Choroid plexus epithelial cell (primary cell): ENCODE measurements around the gene MTMR12.

Source experiments
- DNase-seq: peaks from one replicate; pipeline ENCODE4 v3.0.0-alpha.2; 2010; ENCODE audit warnings: low read depth
- H3K4me3 ChIP-seq: 2 replicates; pipeline ENCODE4 v1.5.1; 2011; ENCODE audit warnings: low read depth, mild to moderate bottlenecking, control low read depth, low read length, moderate library complexity
- TF ChIP-seq, protein P1 (sequence below): conservative IDR thresholded peaks from 2 replicates; pipeline ENCODE4 v1.5.1; 2011; ENCODE audit warnings: low read depth, mild to moderate bottlenecking, control low read depth, inconsistent platforms, low read length, moderate library complexity

MTMR12 gene

DNA sequence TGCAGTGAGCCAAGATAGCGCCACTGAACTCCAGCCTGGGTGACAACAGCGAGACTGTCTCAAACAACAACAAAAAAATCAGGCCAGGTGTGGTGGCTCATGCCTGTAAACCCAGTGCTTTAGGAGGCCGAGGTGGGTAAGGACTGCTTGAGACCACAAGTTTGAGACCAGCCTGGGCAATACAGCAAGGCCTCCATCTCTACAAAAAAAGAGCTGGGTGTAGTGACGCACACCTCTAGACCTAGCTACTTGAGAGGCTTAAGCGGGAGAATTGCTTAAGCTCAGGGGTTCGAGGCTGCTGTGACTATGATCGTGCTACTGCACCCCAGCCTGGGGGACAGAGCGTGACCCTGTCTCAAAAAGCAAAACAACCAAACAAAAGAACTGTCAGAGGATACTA is 39.9 kb upstream of the MTMR12 start:
- no peak overlapping the region for H3K4me3 ChIP-seq
- TF ChIP-seq, protein P1, sequence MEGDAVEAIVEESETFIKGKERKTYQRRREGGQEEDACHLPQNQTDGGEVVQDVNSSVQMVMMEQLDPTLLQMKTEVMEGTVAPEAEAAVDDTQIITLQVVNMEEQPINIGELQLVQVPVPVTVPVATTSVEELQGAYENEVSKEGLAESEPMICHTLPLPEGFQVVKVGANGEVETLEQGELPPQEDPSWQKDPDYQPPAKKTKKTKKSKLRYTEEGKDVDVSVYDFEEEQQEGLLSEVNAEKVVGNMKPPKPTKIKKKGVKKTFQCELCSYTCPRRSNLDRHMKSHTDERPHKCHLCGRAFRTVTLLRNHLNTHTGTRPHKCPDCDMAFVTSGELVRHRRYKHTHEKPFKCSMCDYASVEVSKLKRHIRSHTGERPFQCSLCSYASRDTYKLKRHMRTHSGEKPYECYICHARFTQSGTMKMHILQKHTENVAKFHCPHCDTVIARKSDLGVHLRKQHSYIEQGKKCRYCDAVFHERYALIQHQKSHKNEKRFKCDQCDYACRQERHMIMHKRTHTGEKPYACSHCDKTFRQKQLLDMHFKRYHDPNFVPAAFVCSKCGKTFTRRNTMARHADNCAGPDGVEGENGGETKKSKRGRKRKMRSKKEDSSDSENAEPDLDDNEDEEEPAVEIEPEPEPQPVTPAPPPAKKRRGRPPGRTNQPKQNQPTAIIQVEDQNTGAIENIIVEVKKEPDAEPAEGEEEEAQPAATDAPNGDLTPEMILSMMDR: no peak
- DNase-seq: no peak

DNA sequence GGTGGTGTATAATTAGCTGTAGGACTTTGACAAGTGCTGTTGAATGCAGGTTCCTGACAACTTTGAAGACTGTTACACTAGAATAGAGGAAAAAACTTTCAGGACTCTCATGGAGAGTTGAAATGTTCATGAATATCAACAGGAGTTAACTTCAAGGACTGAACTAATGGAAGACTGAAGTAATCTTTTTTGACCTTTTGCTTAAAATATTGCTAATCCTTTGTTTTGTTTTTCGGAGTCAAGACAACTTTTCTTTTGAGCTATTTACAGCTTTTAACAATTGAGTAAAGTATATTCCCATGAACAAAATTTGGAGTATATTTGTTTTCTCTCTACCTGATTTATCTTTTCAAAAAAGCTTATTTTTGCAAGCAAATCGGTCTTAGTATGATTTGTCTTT is 34.1 kb upstream of the MTMR12 start:
- no peak for DNase-seq
- TF ChIP-seq, protein P1: no peak
- no peak overlapping the region for H3K4me3 ChIP-seq

DNA sequence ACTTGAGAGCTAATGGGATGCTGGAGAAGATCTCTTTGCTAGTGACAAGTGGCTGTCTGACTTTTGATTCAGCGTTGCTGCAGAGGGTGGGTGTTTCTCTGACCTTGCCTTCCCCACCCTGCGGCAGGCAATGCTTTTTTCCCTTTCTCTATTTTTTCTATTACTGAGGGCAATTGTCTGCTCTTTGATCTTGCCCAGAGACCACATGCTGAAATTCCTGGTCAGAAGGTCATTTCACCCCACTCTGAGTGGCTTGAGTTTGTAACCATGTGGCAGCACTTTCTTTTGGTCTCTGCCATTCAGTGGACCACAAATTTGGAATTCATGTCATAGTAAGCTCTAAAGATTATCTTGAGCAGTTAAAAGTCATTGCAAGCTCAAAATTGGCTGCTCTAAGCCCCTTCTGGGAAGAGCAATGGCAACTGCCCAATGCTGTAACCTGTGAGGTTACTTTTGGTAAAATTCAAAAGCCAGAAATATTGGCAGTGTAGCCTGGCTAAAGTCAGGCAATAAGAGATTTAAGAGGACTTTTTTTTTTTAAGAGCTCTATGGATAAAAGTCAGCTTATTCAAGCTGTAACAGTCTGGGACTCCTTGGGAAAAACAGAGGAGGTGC is 30.4 kb upstream of the MTMR12 start:
- no peak overlapping the region for H3K4me3 ChIP-seq
- no peak for DNase-seq
- TF ChIP-seq, protein P1: no peak

DNA sequence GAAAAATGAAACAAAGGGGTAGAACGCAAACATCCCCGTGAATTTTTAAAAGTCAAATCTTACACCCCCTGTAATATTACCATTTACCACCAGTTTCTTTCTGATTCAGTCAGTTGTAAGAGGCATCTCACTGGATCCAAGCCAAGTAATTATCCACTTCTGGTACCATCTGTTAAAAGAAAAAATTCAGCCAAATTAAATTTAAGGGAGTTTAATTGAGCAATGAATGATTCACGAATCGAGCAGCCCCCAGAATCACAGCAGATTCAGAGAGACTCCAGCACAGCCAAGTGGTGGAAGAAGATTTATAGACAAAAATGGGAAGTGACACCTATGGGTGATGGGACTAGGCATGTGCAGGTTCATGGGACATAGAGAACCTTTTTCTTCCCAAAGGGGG is 29.9 kb upstream of the MTMR12 start:
- DNase-seq: no peak
- TF ChIP-seq, protein P1: no peak

DNA sequence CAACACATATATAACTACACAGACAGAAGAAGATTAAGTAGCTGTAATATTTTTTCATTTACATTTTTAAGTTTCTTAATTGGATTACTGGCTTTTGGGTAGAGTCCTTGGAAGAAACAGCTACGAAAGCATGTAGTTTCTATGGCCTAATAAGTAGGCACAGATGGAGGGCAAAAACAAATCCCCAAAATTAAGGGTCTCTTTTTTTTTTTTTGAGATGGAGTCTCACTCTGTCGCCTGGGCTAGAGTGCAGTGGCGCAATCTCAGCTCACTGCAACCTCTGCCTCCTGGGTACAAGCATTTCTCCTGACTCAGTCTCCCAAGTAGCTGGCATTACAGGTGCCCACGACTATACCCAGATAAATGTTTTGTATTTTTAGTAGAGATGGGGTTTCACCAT is 27.1 kb upstream of the MTMR12 start:
- TF ChIP-seq, protein P1: no peak
- H3K4me3 ChIP-seq: no peak overlapping the region
- DNase-seq: no peak

More for the DNA sequence above, 29.9 kb upstream of the MTMR12 start:
- no peak overlapping the region for H3K4me3 ChIP-seq

DNA sequence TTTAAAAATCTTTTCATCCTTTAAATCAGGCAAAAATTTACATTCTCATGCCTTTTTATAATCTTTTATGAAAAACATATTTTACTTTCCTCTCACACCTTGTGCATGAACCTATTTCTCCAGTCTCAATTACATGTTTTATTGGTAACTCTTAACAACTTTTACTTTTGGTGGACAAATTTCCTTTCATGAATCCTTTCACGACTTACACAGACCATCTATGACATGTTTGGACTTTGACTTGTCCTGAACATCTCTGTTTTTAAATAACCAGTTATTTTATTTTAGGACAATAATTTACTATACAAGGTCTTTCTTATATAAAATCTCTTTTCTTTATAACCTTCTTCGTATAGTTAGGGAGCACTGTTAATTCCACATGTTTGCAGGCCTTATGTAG is 26.5 kb upstream of the MTMR12 start:
- TF ChIP-seq, protein P1: no peak
- DNase-seq: peak; percentile 35
- H3K4me3 ChIP-seq: no peak overlapping the region

DNA sequence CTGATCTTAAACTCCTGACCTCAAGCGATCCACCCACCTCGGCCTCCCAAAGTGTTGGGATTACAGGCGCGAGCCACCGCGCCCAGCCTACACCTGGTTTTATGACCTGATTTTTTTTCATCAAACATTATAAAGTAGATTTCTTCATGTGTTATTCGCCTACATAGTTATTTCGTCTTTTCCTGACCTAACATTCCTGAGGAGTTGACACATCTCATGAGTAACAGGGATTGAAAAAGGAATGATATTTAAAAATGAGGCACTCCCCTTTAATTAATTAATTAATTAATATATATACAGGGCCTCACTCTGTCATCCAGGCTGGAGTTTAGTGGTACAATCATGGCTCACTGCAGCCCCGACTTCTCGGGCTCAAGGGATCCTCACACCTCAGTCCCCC is 20.2 kb upstream of the MTMR12 start:
- DNase-seq: no peak
- H3K4me3 ChIP-seq: no peak overlapping the region
- TF ChIP-seq, protein P1: no peak
